Endodermal cell (in vitro differentiated cells): Measurements from ENCODE around the gene SPATA21. TPM values are rescaled to one million over a fixed set of nuclear protein-coding genes. Genes with fewer than 3 reads are reported as not detected.

Experiments
- DNase-seq: peaks from one replicate; pipeline ENCODE4 v3.0.0-alpha.2; 2017
- H3K27ac ChIP-seq: 2 replicates; pipeline ENCODE4 v1.5.1; 2013; ENCODE audit warnings: mild to moderate bottlenecking, low read depth, low read length, moderate library complexity
- H3K27me3 ChIP-seq: 2 replicates; pipeline ENCODE4 v1.6.1; 2013; ENCODE audit warnings: mild to moderate bottlenecking, low read length, moderate library complexity; ENCODE audit not compliant: insufficient read depth, control insufficient read depth, poor library complexity, severe bottlenecking
- H3K36me3 ChIP-seq: 2 replicates; pipeline ENCODE4 v1.7.0; 2013; ENCODE audit warnings: mild to moderate bottlenecking, low read length, moderate library complexity; ENCODE audit not compliant: control insufficient read depth, insufficient read depth
- H3K4me1 ChIP-seq: one replicate; pipeline ENCODE4 v1.7.0; 2013; ENCODE audit warnings: low read length; ENCODE audit not compliant: control insufficient read depth, insufficient read depth
- H3K4me3 ChIP-seq: 2 replicates; pipeline ENCODE4 v1.5.1; 2013; ENCODE audit warnings: mild to moderate bottlenecking, low read length, moderate library complexity
- H3K9ac ChIP-seq: 2 replicates; pipeline ENCODE4 v1.6.1; 2013; ENCODE audit warnings: mild to moderate bottlenecking, low read length, moderate library complexity; ENCODE audit not compliant: poor library complexity, severe bottlenecking; ENCODE audit errors: extremely low read depth
- H3K9me3 ChIP-seq: 2 replicates; pipeline ENCODE4 v1.6.1; 2013; ENCODE audit warnings: mild to moderate bottlenecking, low read length, moderate library complexity; ENCODE audit not compliant: control insufficient read depth
- H3K27ac Mint-ChIP-seq: 2 replicates; pipeline ENCODE4 v1.8.0; 2020; ENCODE audit warnings: mixed read lengths
- H3K27me3 Mint-ChIP-seq: 2 replicates; pipeline ENCODE4 v1.8.0; 2021; ENCODE audit warnings: mild to moderate bottlenecking, mixed read lengths; ENCODE audit not compliant: insufficient read depth
- H3K36me3 Mint-ChIP-seq: 2 replicates; pipeline ENCODE4 v1.8.0; 2020; ENCODE audit warnings: low read depth, mixed read lengths
- H3K4me1 Mint-ChIP-seq: 2 replicates; pipeline ENCODE4 v1.8.0; 2020; ENCODE audit warnings: mixed read lengths
- H3K4me3 Mint-ChIP-seq: 2 replicates; pipeline ENCODE4 v1.8.0; 2020; ENCODE audit warnings: mild to moderate bottlenecking, moderate library complexity, mixed read lengths
- H3K9me3 Mint-ChIP-seq: 2 replicates; pipeline ENCODE4 v1.8.0; 2020; ENCODE audit warnings: mild to moderate bottlenecking, mixed read lengths
- CTCF ChIP-seq: fragments of 200-600 bp; sonication (generic); conservative IDR thresholded peaks from 2 replicates; pipeline ENCODE4 v1.5.0; 2021; ENCODE audit warnings: antibody characterized with exemption, mild to moderate bottlenecking
- WGBS, 2 experiments: methylation state at CpG; one replicate each; pipeline versions ENCODE4 v1.1.5 to v1.1.7; 2013; ENCODE audit warnings: missing lambda C conversion rate in 2 of 2, mixed read lengths in 1 of 2; ENCODE audit not compliant: insufficient coverage in 1 of 2, insufficient read length in 1 of 2; 5-methylcytosine and 5-hydroxymethylcytosine counted together
- total RNA-seq, 2 donors: library from RNA; stranded (reverse); fragmentation: NEBNext Ultra II Directional in 1 of 2; extraction: Animal tissue kit (Norgen Biotek cat#: 25700) in 1 of 2; gene quantifications; 2 replicates in 1 of 2; 3 replicates in 1 of 2; pipeline ENCODE4 v1.2.1, GENCODE V29; 2021

Gene SPATA21
- total RNA-seq, 2 donors from 2014 or later: not detected

GRCh38 chr1:16434501-16434900, 2.7 kb downstream of the SPATA21 start:
- Histone ChIP-seq H3K27me3 (no peaks in the 10 kb centered on the region), H3K36me3 (no peaks in the 10 kb centered on the region), H3K27ac (no peak overlapping the region), H3K4me1 (no peaks in the 10 kb centered on the region), H3K9ac (no peak overlapping the region), H3K9me3 (no peaks in the 10 kb centered on the region), H3K4me3 (no peak overlapping the region)
- DNase-seq: no peak
- no peaks in the 10 kb centered on the region for H3K4me1 Mint-ChIP-seq
- no peak overlapping the region for H3K27ac Mint-ChIP-seq
- no peaks in the 10 kb centered on the region for H3K36me3 Mint-ChIP-seq
- no peaks in the 10 kb centered on the region for H3K9me3 Mint-ChIP-seq
- no peak overlapping the region for H3K4me3 Mint-ChIP-seq
- WGBS, 2 experiments: 94% methylated on average over 2 of the region's 2 CpGs; no CpG with 5 or more reads in 1 of the 2 experiments
- TF ChIP-seq CTCF: no peak
- H3K27me3 Mint-ChIP-seq: peaks cover 6% of the 10 kb centered on the region

- 90 to 96% methylated on average over 4 of the region's 4 CpGs for whole genome bisulfite sequencing, 2 experiments
- H3K4me1 Mint-ChIP-seq: no peaks in the 10 kb centered on the region
These were observed 3.2 kb downstream of the SPATA21 start for GRCh38 chr1:16434007-16434406.

GRCh38 chr1:16433030-16433429, 4.2 kb downstream of the SPATA21 start:
- H3K27me3 Mint-ChIP-seq: peaks cover 2% of the 10 kb centered on the region
- no peak for DNase-seq
- H3K9me3 Mint-ChIP-seq: no peaks in the 10 kb centered on the region
- Histone ChIP-seq H3K4me3 (no peak overlapping the region), H3K27me3 (no peaks in the 10 kb centered on the region), H3K9ac (no peak overlapping the region), H3K36me3 (no peaks in the 10 kb centered on the region), H3K4me1 (no peaks in the 10 kb centered on the region), H3K9me3 (no peaks in the 10 kb centered on the region), H3K27ac (no peak overlapping the region)
- no peaks in the 10 kb centered on the region for H3K4me1 Mint-ChIP-seq
- H3K4me3 Mint-ChIP-seq: no peak overlapping the region
- no peak overlapping the region for H3K27ac Mint-ChIP-seq
- TF ChIP-seq CTCF: no peak
- WGBS, 2 experiments: 89 to 96% methylated on average over 9 of the region's 9 CpGs
- H3K36me3 Mint-ChIP-seq: no peaks in the 10 kb centered on the region

More at GRCh38 chr1:16434007-16434406, 3.2 kb downstream of the SPATA21 start:
- no peaks in the 10 kb centered on the region for H3K36me3 Mint-ChIP-seq
- H3K9me3 Mint-ChIP-seq: no peaks in the 10 kb centered on the region
- H3K27me3 ChIP-seq: no peaks in the 10 kb centered on the region
- no peak for DNase-seq
- H3K4me1 ChIP-seq: no peaks in the 10 kb centered on the region
- no peak overlapping the region for H3K9ac ChIP-seq
- no peak for TF ChIP-seq CTCF
- H3K36me3 ChIP-seq: no peaks in the 10 kb centered on the region
- H3K27ac Mint-ChIP-seq: no peak overlapping the region
- peaks cover 6% of the 10 kb centered on the region for H3K27me3 Mint-ChIP-seq
- no peak overlapping the region for H3K4me3 Mint-ChIP-seq
- H3K4me3 ChIP-seq: no peak overlapping the region
- no peak overlapping the region for H3K27ac ChIP-seq
- no peaks in the 10 kb centered on the region for H3K9me3 ChIP-seq
